Spinal cord (tissue), 10 donors: ENCODE measurements around the gene MLXIP. TPM values are rescaled to one million over a fixed set of nuclear protein-coding genes. Genes with fewer than 3 reads are reported as not detected.
"Not testable (repeated sequence)": the region's sequence is repeated elsewhere in the genome, so short reads cannot be mapped to it uniquely, and the experiment has no call there.

ENCODE experiments used
- DNase-seq, 6 donors: peaks; one replicate each; pipeline versions ENCODE4 v3.0.0 to v3.0.0-alpha.2; 2013 to 2015; ENCODE audit warnings: low spot score in 6 of 6, low read depth in 4 of 6
- H3K27ac ChIP-seq: one replicate; pipeline ENCODE4 v1.5.1; 2013; ENCODE audit warnings: low read depth, low read length, control low read depth
- H3K27me3 ChIP-seq: one replicate; pipeline ENCODE4 v1.6.1; 2013; ENCODE audit warnings: low read length; ENCODE audit not compliant: control insufficient read depth, insufficient read depth
- H3K36me3 ChIP-seq: one replicate; pipeline ENCODE4 v1.6.1; 2013; ENCODE audit warnings: low read length; ENCODE audit not compliant: control insufficient read depth, insufficient read depth
- H3K4me1 ChIP-seq: one replicate; pipeline ENCODE4 v1.6.1; 2013; ENCODE audit warnings: low read length; ENCODE audit not compliant: control insufficient read depth, insufficient read depth
- H3K4me3 ChIP-seq: one replicate; pipeline ENCODE4 v1.5.1; 2013; ENCODE audit warnings: low read depth, low read length, control low read depth
- H3K9me3 ChIP-seq: one replicate; pipeline ENCODE4 v1.6.1; 2013; ENCODE audit warnings: low read length; ENCODE audit not compliant: control insufficient read depth, insufficient read depth
- WGBS: methylation state at CpG from one replicate; pipeline ENCODE4 v1.1.5; 2013; ENCODE audit warnings: missing lambda C conversion rate; ENCODE audit not compliant: insufficient coverage; 5-methylcytosine and 5-hydroxymethylcytosine counted together
- polyA plus RNA-seq, 2 donors: library from polyadenylated mRNA; unstranded; fragments of 120-200 nt; gene quantifications; one replicate each; pipeline ENCODE4 v1.2.1, GENCODE V29; 2013; ENCODE audit not compliant: insufficient read length in 2 of 2
- total RNA-seq, 2 donors: library from RNA; depleted of rRNA in 1 of 2; stranded (reverse); fragments of 120-200 nt in 1 of 2; fragments of >200 nt in 1 of 2; gene quantifications; one replicate each; pipeline versions ENCODE4 v1.2.3 to v1.2.4, GENCODE V29; 2013 to 2014
- donor health status: healthy.

Gene MLXIP
- total and polyA plus RNA-seq, 4 donors, result 10.3 to 46.6 (median 24.1) TPM

DNA sequence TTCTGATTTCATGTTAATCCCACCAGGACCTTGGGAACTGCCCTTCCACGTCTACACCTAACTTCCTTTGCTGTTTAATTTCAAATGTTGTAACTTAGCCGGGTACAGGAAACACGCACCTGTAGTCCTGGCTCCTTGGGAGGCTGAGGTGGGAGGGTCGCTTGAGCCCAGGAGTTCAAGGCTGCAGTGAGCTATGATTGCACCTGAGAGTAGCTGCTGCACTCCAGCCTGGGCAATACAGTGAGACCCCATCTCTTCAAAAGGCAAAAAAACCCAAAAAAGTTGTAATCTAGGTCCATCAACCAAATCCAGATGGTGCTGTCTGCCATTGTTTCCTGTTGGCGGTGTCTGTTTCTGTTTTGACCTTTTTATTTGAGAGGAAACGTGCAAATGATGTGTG is 42.4 kb upstream of the MLXIP start:
- no peak for DNase-seq
- H3K36me3 ChIP-seq, result peaks cover 65% of the 10 kb centered on the region
- H3K4me1 ChIP-seq, result peaks cover 24% of the 10 kb centered on the region
- no peaks in the 10 kb centered on the region for H3K9me3 ChIP-seq
- no peaks in the 10 kb centered on the region for H3K27me3 ChIP-seq
- WGBS, result 96% methylated on average over 5 of the region's 6 CpGs
- H3K4me3 ChIP-seq, result no peak overlapping the region
- no peak overlapping the region for H3K27ac ChIP-seq

DNA sequence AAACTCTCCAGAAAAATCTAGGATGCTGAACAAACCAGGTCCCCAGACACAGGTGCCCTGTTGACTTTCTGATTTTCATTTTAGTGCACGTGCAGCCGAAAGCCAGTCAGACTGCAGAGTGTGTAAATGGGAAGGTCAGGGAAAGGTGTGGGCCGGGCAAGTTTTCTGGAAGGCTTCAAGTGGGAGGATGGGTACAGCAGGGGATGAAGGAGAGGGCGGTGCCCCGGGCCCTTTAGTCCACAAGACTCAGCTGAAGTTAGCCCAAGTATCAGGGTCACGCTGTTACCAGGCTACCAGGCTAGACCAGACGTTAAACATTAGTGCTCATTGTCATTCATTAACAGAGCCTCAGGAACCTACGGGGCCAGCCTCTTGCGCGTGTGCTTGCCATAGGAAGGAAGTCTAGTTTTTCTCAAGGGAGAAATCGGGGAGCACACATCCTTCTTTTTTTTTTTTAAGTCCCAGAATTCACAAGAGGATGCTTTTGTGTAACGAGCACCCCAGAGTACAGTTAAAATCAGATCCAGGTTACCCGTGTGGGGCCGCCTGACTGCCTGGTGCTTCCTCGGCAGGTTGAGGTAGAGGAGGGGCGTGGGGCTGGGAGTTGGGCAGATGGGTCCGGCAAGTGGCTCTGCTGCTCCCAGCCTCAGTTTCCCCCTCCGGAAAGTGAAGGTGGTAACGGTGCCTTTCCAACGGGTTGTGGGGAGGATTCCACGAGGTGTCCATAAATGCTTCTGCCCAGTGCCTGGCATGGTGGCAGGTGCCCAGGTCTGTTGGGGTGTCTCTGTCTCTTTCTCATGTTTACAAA is 37.8 kb upstream of the MLXIP start:
- Histone ChIP-seq H3K4me1 (no peaks in the 10 kb centered on the region), H3K36me3 (peaks cover 81% of the 10 kb centered on the region), H3K9me3 (no peaks in the 10 kb centered on the region), H3K27me3 (no peaks in the 10 kb centered on the region), H3K4me3 (no peak overlapping the region), H3K27ac (no peak overlapping the region)
- WGBS, result 92% methylated on average over 13 of the region's 21 CpGs
- DNase-seq, result no peak

- not testable (repeated sequence) for H3K4me3 ChIP-seq, DNase-seq, H3K9me3 ChIP-seq, H3K27me3 ChIP-seq, H3K4me1 ChIP-seq, H3K27ac ChIP-seq
- 100% methylated on average over 2 of the region's 3 CpGs for WGBS
- H3K36me3 ChIP-seq, result peaks cover 81% of the 10 kb centered on the region
Observed at GRCh38 chr12:122041458-122041857, 37.1 kb upstream of the MLXIP start.

DNA sequence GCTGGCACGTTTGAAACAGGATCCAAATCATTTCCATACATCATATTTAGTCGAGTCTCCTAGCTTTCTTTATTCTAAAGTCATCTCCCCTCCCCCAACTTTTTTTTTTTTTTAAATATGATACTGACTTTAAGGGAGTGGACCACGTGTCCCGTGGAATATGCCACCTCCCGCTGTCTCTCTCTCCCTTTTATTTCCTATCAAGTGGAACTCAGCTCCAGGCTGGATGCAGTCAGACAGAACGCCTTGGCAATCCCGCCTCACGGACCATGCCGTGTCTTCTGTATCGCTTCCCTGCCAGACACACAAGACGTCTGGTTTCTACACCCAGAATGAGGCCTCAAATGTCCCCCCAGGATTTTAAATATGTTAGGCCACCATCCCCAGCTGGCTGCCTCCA is 35.6 kb upstream of the MLXIP start:
- Histone ChIP-seq H3K9me3 (no peaks in the 10 kb centered on the region), H3K4me3 (no peak overlapping the region), H3K27me3 (no peaks in the 10 kb centered on the region), H3K36me3 (peaks cover 77% of the 10 kb centered on the region), H3K4me1 (no peaks in the 10 kb centered on the region), H3K27ac (no peak overlapping the region)
- WGBS, result 86% methylated on average over 9 of the region's 11 CpGs
- no peak for DNase-seq

- 97% methylated on average over 14 of the region's 15 CpGs for WGBS
- Histone ChIP-seq H3K4me1 (no peaks in the 10 kb centered on the region), H3K9me3 (no peaks in the 10 kb centered on the region), H3K27ac (no peak overlapping the region), H3K4me3 (no peak overlapping the region), H3K36me3 (peaks cover 74% of the 10 kb centered on the region), H3K27me3 (no peaks in the 10 kb centered on the region)
- DNase-seq, result no peak
Observed at GRCh38 chr12:122043476-122043875, 35.1 kb upstream of the MLXIP start.

- no peak overlapping the region for H3K4me3 ChIP-seq
Observed at GRCh38 chr12:122045262-122045661, 33.3 kb upstream of the MLXIP start.

GRCh38 chr12:122046145-122046544 is 32.4 kb upstream of the MLXIP start:
- H3K9me3 ChIP-seq, result no peaks in the 10 kb centered on the region
- no peak overlapping the region for H3K4me3 ChIP-seq
- no peak for DNase-seq
- H3K27ac ChIP-seq, result no peak overlapping the region
- peaks cover 79% of the 10 kb centered on the region for H3K36me3 ChIP-seq
- no peaks in the 10 kb centered on the region for H3K27me3 ChIP-seq
- WGBS, result 94% methylated on average over 7 of the region's 7 CpGs
- H3K4me1 ChIP-seq, result peaks cover 3% of the 10 kb centered on the region

More at GRCh38 chr12:122045262-122045661, 33.3 kb upstream of the MLXIP start:
- no peak overlapping the region for H3K27ac ChIP-seq
- no peaks in the 10 kb centered on the region for H3K27me3 ChIP-seq
- peaks cover 78% of the 10 kb centered on the region for H3K36me3 ChIP-seq
- no peak for DNase-seq
- H3K9me3 ChIP-seq, result no peaks in the 10 kb centered on the region
- WGBS, result 97% methylated on average over 7 of the region's 7 CpGs
- no peaks in the 10 kb centered on the region for H3K4me1 ChIP-seq

- WGBS, result 100% methylated on average over 5 of the region's 8 CpGs
- Histone ChIP-seq H3K36me3 (peaks cover 70% of the 10 kb centered on the region), H3K9me3 (no peaks in the 10 kb centered on the region), H3K27me3 (no peaks in the 10 kb centered on the region), H3K4me3 (no peak overlapping the region), H3K27ac (no peak overlapping the region), H3K4me1 (peaks cover 7% of the 10 kb centered on the region)
- DNase-seq, result no peak
Observed at GRCh38 chr12:122048151-122048550, 30.4 kb upstream of the MLXIP start.

- Histone ChIP-seq H3K36me3 (peaks cover 61% of the 10 kb centered on the region), H3K9me3 (no peaks in the 10 kb centered on the region)
- WGBS, result 95% methylated on average over 9 of the region's 9 CpGs
Observed at GRCh38 chr12:122049827-122050226, 28.7 kb upstream of the MLXIP start.

DNA sequence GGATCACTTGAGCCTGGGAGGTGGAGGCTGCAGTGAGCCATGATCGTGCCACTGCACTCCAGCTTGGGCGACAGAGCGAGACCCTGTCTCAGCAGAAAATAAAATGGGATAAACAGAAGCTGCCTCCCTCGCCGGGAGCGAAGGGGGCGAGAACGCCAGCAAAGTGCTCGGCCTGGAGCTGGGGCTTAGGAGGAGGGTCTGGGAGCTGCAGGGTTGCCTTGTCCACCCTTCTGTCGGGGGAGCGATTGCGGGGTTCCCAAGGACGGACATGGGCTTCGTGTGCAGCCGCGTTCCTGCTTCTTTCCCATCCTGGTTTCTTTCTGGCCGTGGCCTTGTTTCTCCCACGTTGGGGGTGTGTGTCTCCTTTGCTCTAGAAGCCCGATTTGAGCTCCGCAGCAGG is 27.9 kb upstream of the MLXIP start:
- Histone ChIP-seq H3K36me3 (peaks cover 63% of the 10 kb centered on the region), H3K9me3 (no peaks in the 10 kb centered on the region), H3K27me3 (no peaks in the 10 kb centered on the region), H3K4me3 (no peak overlapping the region), H3K4me1 (peaks cover 18% of the 10 kb centered on the region), H3K27ac (no peak overlapping the region)
- no peak for DNase-seq
- 93% methylated on average over 16 of the region's 20 CpGs for WGBS

More at GRCh38 chr12:122049827-122050226, 28.7 kb upstream of the MLXIP start:
- no peak overlapping the region for H3K27ac ChIP-seq
- peaks cover 16% of the 10 kb centered on the region for H3K4me1 ChIP-seq
- H3K4me3 ChIP-seq, result no peak overlapping the region
- DNase-seq, result no peak
- no peaks in the 10 kb centered on the region for H3K27me3 ChIP-seq
